HEK293 (cell line): ENCODE results near the gene ABCB10.

Experiments used
- CTCF ChIA-PET: fragments of 350-600 bp; formaldehyde crosslinking; extraction: SDS; loops from one replicate; lab custom pipeline; 2021; ENCODE audit warnings: antibody characterized with exemption; lab: Yijun Ruan, JAX
- POLR2A ChIA-PET: fragments of 300-600 bp; formaldehyde crosslinking; extraction: SDS; loops from one replicate; lab custom pipeline; 2020; ENCODE audit warnings: antibody characterized with exemption, inconsistent platforms; lab: Yijun Ruan, JAX
- H3K27ac ChIP-seq: fragments of 200-500 bp; sonication (Bioruptor generic); 2 replicates; pipeline ENCODE4 v1.5.1; 2014; ENCODE audit warnings: low read depth, low read length, control low read depth, inconsistent platforms; ENCODE audit errors: extremely low read depth
- H3K36me3 ChIP-seq, 2 experiments: fragments of 200-500 bp in 1 of 2; sonication (Bioruptor generic) in 1 of 2; 1 replicate in 1 of 2; 2 replicates in 1 of 2; pipeline ENCODE4 v1.5.1; 2014 to 2017; ENCODE audit warnings: inconsistent platforms in 2 of 2, low read length in 2 of 2; ENCODE audit not compliant: control insufficient read depth in 2 of 2, insufficient read depth in 1 of 2
- H3K4me1 ChIP-seq: fragments of 200-500 bp; sonication (Bioruptor generic); 2 replicates; pipeline ENCODE4 v1.5.1; 2014; ENCODE audit warnings: mild to moderate bottlenecking, low read length, inconsistent platforms; ENCODE audit not compliant: control insufficient read depth, insufficient read depth
- H3K4me3 ChIP-seq: 2 replicates; pipeline ENCODE4 v1.5.1; 2011; ENCODE audit warnings: low read depth, mild to moderate bottlenecking, control low read depth, low read length, moderate library complexity
- H3K9me3 ChIP-seq: fragments of 200-500 bp; sonication (Bioruptor generic); 2 replicates; pipeline ENCODE4 v1.5.1; 2014; ENCODE audit warnings: low read depth, low read length, inconsistent platforms; ENCODE audit not compliant: control insufficient read depth, insufficient read depth
- BCL11A ChIP-seq: fragments of 450-650 bp; formaldehyde crosslinking; IDR thresholded peaks from 2 replicates; pipeline ENCODE4 v1.5.1; 2016; ENCODE audit warnings: low read depth, missing biosample characterization, missing genetic modification characterization
- GLI2 ChIP-seq: fragments of 450-650 bp; formaldehyde crosslinking; IDR thresholded peaks from 2 replicates; pipeline ENCODE4; 2017; ENCODE audit warnings: missing biosample characterization, missing genetic modification characterization, low read depth, borderline replicate concordance
- KLF16 ChIP-seq: fragments of 450-650 bp; formaldehyde crosslinking; IDR thresholded peaks from 2 replicates; pipeline ENCODE4 v1.5.1; 2017; ENCODE audit warnings: missing biosample characterization, missing genetic modification characterization
- WT1 ChIP-seq: fragments of 450-650 bp; formaldehyde crosslinking; IDR thresholded peaks from 2 replicates; pipeline ENCODE4 v1.5.1; 2016; ENCODE audit warnings: missing biosample characterization, missing genetic modification characterization
- ZNF140 ChIP-seq: fragments of 450-650 bp; formaldehyde crosslinking; IDR thresholded peaks from 2 replicates; pipeline ENCODE4 v1.5.1; 2016; ENCODE audit warnings: missing biosample characterization, missing genetic modification characterization
- ZNF174 ChIP-seq: fragments of 450-650 bp; formaldehyde crosslinking; IDR thresholded peaks from 2 replicates; pipeline ENCODE4 v1.5.0; 2017; ENCODE audit warnings: missing biosample characterization, mild to moderate bottlenecking, missing genetic modification characterization
- ZNF19 ChIP-seq: fragments of 450-650 bp; formaldehyde crosslinking; IDR thresholded peaks from 2 replicates; pipeline ENCODE4; 2016; ENCODE audit warnings: missing biosample characterization, missing genetic modification characterization, low read depth
- ZNF23 ChIP-seq: fragments of 450-650 bp; formaldehyde crosslinking; IDR thresholded peaks from 2 replicates; pipeline ENCODE4 v1.5.1; 2016; ENCODE audit warnings: missing biosample characterization, missing genetic modification characterization, borderline replicate concordance
- ZNF404 ChIP-seq: fragments of 450-650 bp; formaldehyde crosslinking; IDR thresholded peaks from 2 replicates; pipeline ENCODE4 v1.5.1; 2017; ENCODE audit warnings: missing biosample characterization, missing genetic modification characterization
- ZNF423 ChIP-seq: fragments of 450-650 bp; formaldehyde crosslinking; IDR thresholded peaks from 2 replicates; pipeline ENCODE4 v1.5.1; 2016; ENCODE audit warnings: missing biosample characterization, missing genetic modification characterization
- ZNF433 ChIP-seq: fragments of 450-650 bp; formaldehyde crosslinking; IDR thresholded peaks from 2 replicates; pipeline ENCODE4 v1.5.1; 2016; ENCODE audit warnings: missing biosample characterization, missing genetic modification characterization, low read depth
- ZNF510 ChIP-seq: fragments of 450-650 bp; formaldehyde crosslinking; IDR thresholded peaks from 2 replicates; pipeline ENCODE4 v1.5.1; 2018; ENCODE audit warnings: mild to moderate bottlenecking, missing genetic modification characterization, missing biosample characterization; ENCODE audit not compliant: insufficient replicate concordance
- ZNF518A ChIP-seq: fragments of 450-650 bp; formaldehyde crosslinking; conservative IDR thresholded peaks from 2 replicates; pipeline ENCODE4 v1.5.1; 2016; ENCODE audit warnings: low read depth, missing biosample characterization, missing genetic modification characterization
- ZNF600 ChIP-seq: fragments of 450-650 bp; formaldehyde crosslinking; IDR thresholded peaks from 2 replicates; pipeline ENCODE4 v1.5.1; 2016; ENCODE audit warnings: missing biosample characterization, missing genetic modification characterization
- ZNF629 ChIP-seq: fragments of 450-650 bp; formaldehyde crosslinking; IDR thresholded peaks from 2 replicates; pipeline ENCODE4 v1.5.1; 2017; ENCODE audit warnings: missing biosample characterization, missing genetic modification characterization
- ZNF664 ChIP-seq: fragments of 450-650 bp; formaldehyde crosslinking; IDR thresholded peaks from 2 replicates; pipeline ENCODE4 v1.5.1; 2016; ENCODE audit warnings: missing biosample characterization, missing genetic modification characterization
- TF ChIP-seq, protein P1 (sequence below): fragments of 450-650 bp; formaldehyde crosslinking; IDR thresholded peaks from 2 replicates; pipeline ENCODE4 v1.5.1; 2017; ENCODE audit warnings: missing biosample characterization, missing genetic modification characterization

Gene ABCB10

DNA sequence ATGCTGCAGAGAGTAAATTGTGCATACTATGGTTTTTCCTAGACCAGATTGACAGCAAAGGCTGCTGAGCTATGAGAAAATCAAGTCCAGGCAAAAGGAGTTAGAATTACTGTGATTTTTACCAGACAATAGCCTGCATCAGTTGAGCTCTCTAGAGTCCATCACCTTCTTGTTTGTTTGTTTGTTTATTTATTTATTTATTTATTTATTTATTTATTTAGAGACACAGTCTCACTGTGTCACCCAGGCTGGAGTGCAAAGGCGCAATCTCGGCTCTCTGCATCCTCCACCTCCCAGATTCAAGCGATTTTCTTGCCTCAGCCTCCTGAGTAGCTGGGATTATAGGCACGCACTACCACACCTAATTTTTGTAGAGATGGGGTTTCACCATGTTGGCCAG, 24.2 kb upstream of the ABCB10 start (continued):
- peak; percentile 75 for TF ChIP-seq ZNF518A
- TF ChIP-seq ZNF629 (tag by site-specific recombination): 0 out of 2 replicates have a peak, but pooled peaks have one; percentile 16
- TF ChIP-seq ZNF664 (tag by site-specific recombination): peak; percentile 68
- 0 out of 2 replicates have a peak, but pooled peaks have one; percentile 52 for TF ChIP-seq ZNF433 (tag by site-specific recombination)
- TF ChIP-seq GLI2 (tag by site-specific recombination): peak; percentile 17; the same call in 1 of the 2 replicates
- TF ChIP-seq ZNF19 (tag by site-specific recombination): 0 out of 2 replicates have a peak, but pooled peaks have one; percentile 64
- no peak for TF ChIP-seq ZNF174 (tag by site-specific recombination)
- TF ChIP-seq ZNF404 (tag by site-specific recombination): peak; percentile 79; the same call in 1 of the 2 replicates
- TF ChIP-seq ZNF140 (tag by site-specific recombination): peak; percentile 54; the same call in 1 of the 2 replicates
- TF ChIP-seq, protein P1, sequence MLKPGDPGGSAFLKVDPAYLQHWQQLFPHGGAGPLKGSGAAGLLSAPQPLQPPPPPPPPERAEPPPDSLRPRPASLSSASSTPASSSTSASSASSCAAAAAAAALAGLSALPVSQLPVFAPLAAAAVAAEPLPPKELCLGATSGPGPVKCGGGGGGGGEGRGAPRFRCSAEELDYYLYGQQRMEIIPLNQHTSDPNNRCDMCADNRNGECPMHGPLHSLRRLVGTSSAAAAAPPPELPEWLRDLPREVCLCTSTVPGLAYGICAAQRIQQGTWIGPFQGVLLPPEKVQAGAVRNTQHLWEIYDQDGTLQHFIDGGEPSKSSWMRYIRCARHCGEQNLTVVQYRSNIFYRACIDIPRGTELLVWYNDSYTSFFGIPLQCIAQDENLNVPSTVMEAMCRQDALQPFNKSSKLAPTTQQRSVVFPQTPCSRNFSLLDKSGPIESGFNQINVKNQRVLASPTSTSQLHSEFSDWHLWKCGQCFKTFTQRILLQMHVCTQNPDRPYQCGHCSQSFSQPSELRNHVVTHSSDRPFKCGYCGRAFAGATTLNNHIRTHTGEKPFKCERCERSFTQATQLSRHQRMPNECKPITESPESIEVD (tag by site-specific recombination): no peak
- no peak for TF ChIP-seq BCL11A (tag by site-specific recombination)
- no peak for TF ChIP-seq KLF16 (tag by site-specific recombination)
- TF ChIP-seq ZNF510: peak; percentile 54
- TF ChIP-seq, all 188 proteins: peak for 20

DNA sequence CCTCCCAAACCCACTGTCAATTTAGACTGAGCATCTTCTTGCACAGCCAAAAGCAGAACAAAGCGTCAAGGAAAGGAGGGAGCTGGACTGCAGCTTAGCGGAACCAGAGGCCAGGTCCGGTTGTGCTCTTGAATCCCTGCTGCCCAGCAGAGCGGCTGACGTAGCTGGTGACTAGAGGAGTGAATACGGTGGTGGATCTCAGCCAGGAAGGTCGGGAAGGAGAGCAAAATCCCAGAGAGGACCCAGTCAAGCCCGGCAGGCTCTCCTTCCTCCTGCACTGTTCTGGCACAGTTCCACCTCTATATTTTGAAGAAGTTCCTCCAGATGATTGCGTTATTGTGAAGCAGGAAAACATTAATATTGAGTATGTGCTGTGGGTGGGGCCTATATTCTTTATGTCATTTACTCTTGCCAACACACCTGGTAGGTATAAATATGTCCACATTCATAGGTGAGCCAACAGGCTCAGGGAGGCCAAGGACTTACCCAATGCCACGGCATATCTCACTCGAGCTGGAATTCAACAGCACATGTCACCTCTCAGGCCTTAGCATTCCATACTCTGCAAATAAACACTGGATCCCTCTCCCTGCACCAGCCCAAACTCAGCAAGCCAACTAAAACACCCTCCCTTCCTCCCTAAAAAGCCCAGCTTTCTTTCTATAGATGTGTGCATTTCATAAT, 23.6 kb upstream of the ABCB10 start:
- Histone ChIP-seq H3K9me3 (no peaks in the 10 kb centered on the region), H3K36me3 (no peaks in the 10 kb centered on the region), H3K4me1 (peaks cover 9% of the 10 kb centered on the region), H3K27ac (no peak overlapping the region), H3K4me3 (no peak overlapping the region)
- TF ChIP-seq WT1 (tag by site-specific recombination): peak; percentile 84
- no peak for TF ChIP-seq ZNF23 (tag by site-specific recombination)
- TF ChIP-seq ZNF423 (tag by site-specific recombination): no peak
- TF ChIP-seq ZNF600 (tag by site-specific recombination): peak; percentile 43; the same call in 1 of the 2 replicates
- ChIA-PET POLR2A (interaction anchor here (1.1 to 1.6 kb wide), 2 partner anchors 10 to 24 kb away, joined by 3 to 7 read pairs; partner anchors contain the start of gene ABCB10), CTCF (interaction anchor here (0.8 kb wide), 1 partner anchor 12 kb away, joined by 3 read pairs; no protein-coding TSS in a partner anchor)
